GM23248 (cell line): Measurements from ENCODE around the gene CACNA1C. TPM values are rescaled to one million over a fixed set of nuclear protein-coding genes. Genes with fewer than 3 reads are reported as not detected.

Experiments used
- DNase-seq: peaks from one replicate; pipeline ENCODE4 v3.0.0-alpha.2; 2015
- H2AFZ ChIP-seq: fragments of 200-600 bp; sonication (generic); 2 replicates; pipeline ENCODE4 v1.6.1; 2016; ENCODE audit warnings: antibody characterized with exemption
- H3F3A ChIP-seq: fragments of 200-600 bp; sonication (generic); 2 replicates; pipeline ENCODE4 v1.6.1; 2016; ENCODE audit warnings: mild to moderate bottlenecking, antibody characterized with exemption, mixed run types; ENCODE audit not compliant: insufficient read depth
- H3K27ac ChIP-seq: fragments of 200-600 bp; sonication (generic); 2 replicates; pipeline ENCODE4 v1.5.1; 2016; ENCODE audit warnings: mild to moderate bottlenecking
- H3K27me3 ChIP-seq: fragments of 200-600 bp; sonication (generic); replicated peaks from 2 replicates; pipeline ENCODE4 v1.6.1; 2016; ENCODE audit warnings: mild to moderate bottlenecking; ENCODE audit not compliant: insufficient read depth
- H3K36me3 ChIP-seq: fragments of 200-600 bp; sonication (generic); 2 replicates; pipeline ENCODE4 v1.6.1; 2016; ENCODE audit warnings: low read depth, mild to moderate bottlenecking
- H3K4me1 ChIP-seq: fragments of 200-600 bp; sonication (generic); 2 replicates; pipeline ENCODE4 v1.6.1; 2016; ENCODE audit warnings: mild to moderate bottlenecking; ENCODE audit not compliant: insufficient read depth
- H3K4me2 ChIP-seq: fragments of 200-600 bp; sonication (generic); one replicate; pipeline ENCODE4 v1.6.1; 2016; ENCODE audit warnings: mild to moderate bottlenecking; ENCODE audit not compliant: unreplicated experiment
- H3K4me3 ChIP-seq: fragments of 200-600 bp; sonication (generic); 2 replicates; pipeline ENCODE4 v1.5.1; 2016; ENCODE audit warnings: mild to moderate bottlenecking
- H3K79me2 ChIP-seq: fragments of 200-600 bp; sonication (generic); 2 replicates; pipeline ENCODE4 v1.6.1; 2016; ENCODE audit warnings: mild to moderate bottlenecking; ENCODE audit not compliant: insufficient read depth
- H3K9ac ChIP-seq: fragments of 200-600 bp; sonication (generic); 2 replicates; pipeline ENCODE4 v1.6.1; 2016; ENCODE audit warnings: mild to moderate bottlenecking
- H3K9me2 ChIP-seq: fragments of 200-600 bp; sonication (generic); 2 replicates; pipeline ENCODE4 v1.6.1; 2016; ENCODE audit warnings: mixed run types, mild to moderate bottlenecking, moderate library complexity; ENCODE audit not compliant: insufficient read depth
- H3K9me3 ChIP-seq: fragments of 200-600 bp; sonication (generic); one replicate; pipeline ENCODE4 v1.6.1; 2017; ENCODE audit warnings: low read depth
- H4K20me1 ChIP-seq: fragments of 200-600 bp; sonication (generic); 2 replicates; pipeline ENCODE4 v1.6.0; 2016; ENCODE audit not compliant: insufficient read depth
- EZH2 ChIP-seq: fragments of 200-600 bp; sonication (generic); IDR thresholded peaks from 2 replicates; pipeline ENCODE4 v1.6.1; 2018; ENCODE audit warnings: antibody characterized with exemption, mild to moderate bottlenecking; ENCODE audit not compliant: insufficient read depth, poor library complexity, severe bottlenecking
- EZH2phosphoT487 ChIP-seq: fragments of 200-600 bp; sonication (generic); IDR thresholded peaks from 2 replicates; pipeline ENCODE4 v1.6.1; 2018; ENCODE audit warnings: antibody characterized with exemption, moderate library complexity, mild to moderate bottlenecking, low read depth; ENCODE audit not compliant: insufficient read depth
- WGBS, 2 experiments: methylation state at CpG; one replicate each; pipeline ENCODE4 v1.1.6; 2015 to 2017; ENCODE audit warnings: low lambda C conversion rate in 2 of 2, low coverage in 1 of 2; ENCODE audit errors: missing lambda C conversion rate in 2 of 2; 5-methylcytosine and 5-hydroxymethylcytosine counted together
- in situ Hi-C: fragments of 300-500 bp; cut with MboI; formaldehyde crosslinking; loops from 2 replicates; pipeline ENCODE4 v1.15.0; 2020
- polyA plus RNA-seq: library from polyadenylated mRNA; unstranded; fragments of >200 nt; fragmentation: Nextera tagmentation; extraction: Ambion mirVana; gene quantifications from 2 replicates; pipeline ENCODE4 v1.2.1, GENCODE V29; 2016
- total RNA-seq: library from RNA; depleted of rRNA; stranded (reverse); fragments of >200 nt; shearing (Covaris generic); gene quantifications from 2 replicates; pipeline ENCODE4 v1.2.3, GENCODE V29; 2014

The CACNA1C gene
- total and polyA plus RNA-seq, 2 experiments from 2014 or later: 4.9 to 11.5 TPM

- 0 out of 2 replicates have a peak, but pooled peaks cover 9% of the 10 kb centered on the region for H3K4me1 ChIP-seq
Measured at GRCh38 chr12:2117541-2117940, 64.8 kb downstream of the CACNA1C start.

GRCh38 chr12:2118061-2118460 lies 65.3 kb downstream of the CACNA1C start:
- H3K9me2 ChIP-seq: no peaks in the 10 kb centered on the region
- peaks cover 11% of the 10 kb centered on the region; the same call in 1 of the 2 replicates for H3K36me3 ChIP-seq
- no peak for DNase-seq
- no peak overlapping the region for H3K9ac ChIP-seq
- in situ Hi-C loops: no loop called here
- H3K4me3 ChIP-seq: no peak overlapping the region
- no peaks in the 10 kb centered on the region for H4K20me1 ChIP-seq
- peaks cover 54% of the 10 kb centered on the region for H3K79me2 ChIP-seq
- no peaks in the 10 kb centered on the region for H3K27me3 ChIP-seq
- WGBS, 2 experiments: 83 to 84% methylated on average over 5 of the region's 5 CpGs
- no peaks in the 10 kb centered on the region for H3K9me3 ChIP-seq
- TF ChIP-seq EZH2 (no peak), EZH2phosphoT487 (no peak)
- H2AFZ ChIP-seq: no peak overlapping the region
- H3K27ac ChIP-seq: no peak overlapping the region
- no peak overlapping the region for H3K4me2 ChIP-seq
- 0 out of 2 replicates have a peak, but pooled peaks cover 9% of the 10 kb centered on the region for H3K4me1 ChIP-seq
- H3F3A ChIP-seq: no peaks in the 10 kb centered on the region; the same call in 1 of the 2 replicates

More at GRCh38 chr12:2117541-2117940, 64.8 kb downstream of the CACNA1C start:
- in situ Hi-C loops: no loop called here
- H3K27ac ChIP-seq: no peak overlapping the region
- peaks cover 11% of the 10 kb centered on the region; the same call in 1 of the 2 replicates for H3K36me3 ChIP-seq
- H2AFZ ChIP-seq: no peak overlapping the region
- no peaks in the 10 kb centered on the region for H3K9me3 ChIP-seq
- no peaks in the 10 kb centered on the region for H4K20me1 ChIP-seq
- H3K27me3 ChIP-seq: no peaks in the 10 kb centered on the region
- H3K4me3 ChIP-seq: no peak overlapping the region
- TF ChIP-seq EZH2phosphoT487: no peak
- TF ChIP-seq EZH2: no peak
- H3K9me2 ChIP-seq: no peaks in the 10 kb centered on the region
- no peak overlapping the region for H3K9ac ChIP-seq
- H3K79me2 ChIP-seq: peaks cover 59% of the 10 kb centered on the region
- 92 to 94% methylated on average over 7 of the region's 7 CpGs for WGBS, 2 experiments
- no peaks in the 10 kb centered on the region; the same call in 1 of the 2 replicates for H3F3A ChIP-seq
- no peak for DNase-seq
- H3K4me2 ChIP-seq: no peak overlapping the region

GRCh38 chr12:2118481-2119255 lies 65.9 kb downstream of the CACNA1C start:
- in situ Hi-C loops: no loop called here
- TF ChIP-seq EZH2phosphoT487: no peak
- no peak for TF ChIP-seq EZH2
- H3K79me2 ChIP-seq: peaks cover 49% of the 10 kb centered on the region

GRCh38 chr12:2119266-2119665 lies 66.5 kb downstream of the CACNA1C start:
- Histone ChIP-seq H3K4me1 (0 out of 2 replicates have a peak, but pooled peaks cover 6% of the 10 kb centered on the region), H2AFZ (no peak overlapping the region), H3K27me3 (no peaks in the 10 kb centered on the region), H3K4me2 (no peak overlapping the region), H3K4me3 (no peak overlapping the region), H3F3A (no peaks in the 10 kb centered on the region; the same call in 1 of the 2 replicates), H3K36me3 (peaks cover 11% of the 10 kb centered on the region; the same call in 1 of the 2 replicates), H3K9ac (no peak overlapping the region), H3K27ac (no peak overlapping the region), H4K20me1 (no peaks in the 10 kb centered on the region), H3K9me2 (no peaks in the 10 kb centered on the region), H3K9me3 (no peaks in the 10 kb centered on the region), H3K79me2 (peaks cover 48% of the 10 kb centered on the region)
- WGBS, 2 experiments: 86 to 90% methylated on average over 7 of the region's 7 CpGs
- TF ChIP-seq EZH2phosphoT487 (no peak), EZH2 (no peak)
- no peak for DNase-seq
- in situ Hi-C loops: no loop called here

More at GRCh38 chr12:2118481-2119255, 65.9 kb downstream of the CACNA1C start:
- Histone ChIP-seq H3K4me1 (0 out of 2 replicates have a peak, but pooled peaks cover 9% of the 10 kb centered on the region), H2AFZ (no peak overlapping the region), H3K27me3 (no peaks in the 10 kb centered on the region), H3K9me3 (no peaks in the 10 kb centered on the region), H3K36me3 (peaks cover 11% of the 10 kb centered on the region; the same call in 1 of the 2 replicates), H3K9ac (no peak overlapping the region), H3F3A (no peaks in the 10 kb centered on the region; the same call in 1 of the 2 replicates), H3K9me2 (no peaks in the 10 kb centered on the region), H3K27ac (no peak overlapping the region), H3K4me2 (no peak overlapping the region), H4K20me1 (no peaks in the 10 kb centered on the region), H3K4me3 (no peak overlapping the region)
- WGBS, 2 experiments: 89 to 90% methylated on average over 12 of the region's 12 CpGs
- DNase-seq: no peak
